Body of pancreas (tissue), 4 donors: Measurements from ENCODE around the gene EGLN1. TPM values are rescaled to one million over a fixed set of nuclear protein-coding genes. Genes with fewer than 3 reads are reported as not detected.

ENCODE experiments used
- ATAC-seq: fragments of 150-250 bp; one replicate; pipeline ENCODE4 v1.9.1; 2016
- DNase-seq, 4 donors: peaks; one replicate each; pipeline ENCODE4 v3.0.0-alpha.2; 2019
- H3K27ac ChIP-seq, 4 donors: fragments of 200-600 bp; sonication (generic); 1 replicate in 3 of 4; 2 replicates in 1 of 4; pipeline versions ENCODE4 v1.5.1 to v1.6.1; 2016 to 2019; ENCODE audit warnings: mild to moderate bottlenecking in 1 of 4, mixed read lengths in 1 of 4, moderate library complexity in 1 of 4
- H3K27me3 ChIP-seq, 2 donors: fragments of 200-600 bp; sonication (generic); one replicate each; pipeline ENCODE4 v1.6.0; 2016; ENCODE audit warnings: mild to moderate bottlenecking in 1 of 2
- H3K36me3 ChIP-seq, 2 donors: fragments of 200-600 bp; sonication (generic); replicated peaks in 1 of 2; 2 replicates each; pipeline ENCODE4 v1.5.1; 2016; ENCODE audit warnings: low read depth in 2 of 2; ENCODE audit not compliant: insufficient read depth in 1 of 2
- H3K4me1 ChIP-seq: fragments of 200-600 bp; sonication (generic); one replicate; pipeline ENCODE4 v1.6.0; 2016
- H3K4me3 ChIP-seq, 2 donors: fragments of 200-600 bp; sonication (generic); 1 replicate in 1 of 2; 2 replicates in 1 of 2; pipeline ENCODE4 v1.5.1; 2016 to 2019
- H3K9me3 ChIP-seq, 3 donors: fragments of 200-600 bp; sonication (generic); 1 replicate in 2 of 3; 2 replicates in 1 of 3; pipeline ENCODE4 v1.5.1; 2016
- POLR2A ChIP-seq, 3 donors: fragments of 450-650 bp; IDR thresholded peaks; one replicate each; pipeline ENCODE4 v1.6.1; 2016; ENCODE audit warnings: antibody characterized with exemption in 3 of 3, mild to moderate bottlenecking in 2 of 3
- WGBS, 2 donors: methylation state at CpG; one replicate each; pipeline ENCODE4 v1.1.5; 2017; 5-methylcytosine and 5-hydroxymethylcytosine counted together
- intact Hi-C: fragments of 100-400 bp; cut with DNase I; formaldehyde crosslinking; loops from one replicate; pipeline ENCODE4 v1.15.1; 2023
- total RNA-seq, 2 donors: library from RNA; depleted of rRNA; stranded (reverse); fragments of >200 nt; gene quantifications; one replicate each; pipeline ENCODE4 v1.1.0, GENCODE V29; 2016
- TF ChIP-seq, protein P1 (sequence below), 7 experiments: fragments of 450-650 bp in 4 of 7; fragments of 200-600 bp in 3 of 7; sonication (generic) in 3 of 7; IDR thresholded peaks; one replicate each; pipeline ENCODE4 v1.5.1; 2016 to 2019; ENCODE audit warnings: antibody characterized with exemption in 7 of 7

Gene EGLN1
- total RNA-seq, 2 donors from 2014 or later: 37.6 to 42.2 TPM

DNA sequence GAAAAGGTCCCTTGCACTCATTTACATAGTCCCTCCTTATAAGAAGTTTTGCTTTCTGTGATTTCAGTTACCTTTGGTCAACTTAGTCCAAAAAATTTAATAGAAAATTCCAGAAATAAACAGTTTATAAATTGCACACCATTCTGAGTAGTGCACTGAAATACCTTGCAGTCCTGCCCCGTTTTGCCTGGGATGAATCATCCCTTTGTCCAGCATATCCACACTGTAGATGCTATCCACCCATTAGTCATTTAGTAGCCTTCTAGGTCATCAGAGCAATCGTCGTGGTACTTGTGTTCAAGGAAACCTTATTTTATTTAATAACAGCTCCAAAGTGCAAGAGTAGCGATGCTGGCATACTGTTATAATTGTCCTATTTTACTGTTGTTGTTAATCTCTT lies 46.0 kb downstream of the EGLN1 start:
- H3K27me3 ChIP-seq: no peaks in the 10 kb centered on the region
- H3K36me3 ChIP-seq: no peaks in the 10 kb centered on the region
- H3K4me3 ChIP-seq: no peak overlapping the region
- peak overlapping the region in 1 of 4 donors; percentile 58 for H3K27ac ChIP-seq
- WGBS, 2 donors: 58 to 81% methylated on average over 4 of the region's 4 CpGs
- no peaks in the 10 kb centered on the region for H3K9me3 ChIP-seq
- ATAC-seq: no peak
- no peak for TF ChIP-seq POLR2A (IDR thresholded peaks at IDR 0.05)
- TF ChIP-seq, protein P1, sequence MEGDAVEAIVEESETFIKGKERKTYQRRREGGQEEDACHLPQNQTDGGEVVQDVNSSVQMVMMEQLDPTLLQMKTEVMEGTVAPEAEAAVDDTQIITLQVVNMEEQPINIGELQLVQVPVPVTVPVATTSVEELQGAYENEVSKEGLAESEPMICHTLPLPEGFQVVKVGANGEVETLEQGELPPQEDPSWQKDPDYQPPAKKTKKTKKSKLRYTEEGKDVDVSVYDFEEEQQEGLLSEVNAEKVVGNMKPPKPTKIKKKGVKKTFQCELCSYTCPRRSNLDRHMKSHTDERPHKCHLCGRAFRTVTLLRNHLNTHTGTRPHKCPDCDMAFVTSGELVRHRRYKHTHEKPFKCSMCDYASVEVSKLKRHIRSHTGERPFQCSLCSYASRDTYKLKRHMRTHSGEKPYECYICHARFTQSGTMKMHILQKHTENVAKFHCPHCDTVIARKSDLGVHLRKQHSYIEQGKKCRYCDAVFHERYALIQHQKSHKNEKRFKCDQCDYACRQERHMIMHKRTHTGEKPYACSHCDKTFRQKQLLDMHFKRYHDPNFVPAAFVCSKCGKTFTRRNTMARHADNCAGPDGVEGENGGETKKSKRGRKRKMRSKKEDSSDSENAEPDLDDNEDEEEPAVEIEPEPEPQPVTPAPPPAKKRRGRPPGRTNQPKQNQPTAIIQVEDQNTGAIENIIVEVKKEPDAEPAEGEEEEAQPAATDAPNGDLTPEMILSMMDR (IDR thresholded peaks at IDR 0.05): no peak
- no peak for DNase-seq
- H3K4me1 ChIP-seq: peaks cover 23% of the 10 kb centered on the region
- intact Hi-C loops: no loop called here

DNA sequence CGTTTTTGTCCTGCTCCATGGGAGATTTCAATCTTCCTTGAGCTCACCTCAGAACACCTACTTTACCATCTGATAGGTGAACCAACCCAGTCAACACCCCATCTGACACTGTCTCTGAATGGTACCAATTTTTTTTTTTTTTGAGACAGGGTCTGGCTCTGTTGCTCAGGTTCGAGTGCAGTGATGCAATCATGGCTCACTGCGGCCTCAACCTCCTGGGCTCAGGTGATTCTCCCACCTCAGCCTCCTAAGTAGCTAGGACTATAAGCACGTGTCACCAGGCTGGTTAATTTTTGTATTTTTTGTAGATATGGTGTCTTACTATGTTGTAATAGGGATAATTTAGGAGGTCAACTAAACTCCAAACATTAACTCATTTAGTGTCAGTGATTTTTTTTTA lies 47.7 kb downstream of the EGLN1 start:
- TF ChIP-seq, protein P1 (IDR thresholded peaks at IDR 0.05): no peak
- TF ChIP-seq POLR2A (IDR thresholded peaks at IDR 0.05): no peak
- DNase-seq: no peak
- Histone ChIP-seq H3K4me3 (no peak overlapping the region), H3K27ac (no peak overlapping the region), H3K9me3 (no peaks in the 10 kb centered on the region), H3K4me1 (peaks cover 23% of the 10 kb centered on the region), H3K27me3 (no peaks in the 10 kb centered on the region), H3K36me3 (no peaks in the 10 kb centered on the region)
- intact Hi-C loops: no loop called here
- WGBS, 2 donors: 61 to 72% methylated on average over 4 of the region's 4 CpGs
- ATAC-seq: no peak

DNA sequence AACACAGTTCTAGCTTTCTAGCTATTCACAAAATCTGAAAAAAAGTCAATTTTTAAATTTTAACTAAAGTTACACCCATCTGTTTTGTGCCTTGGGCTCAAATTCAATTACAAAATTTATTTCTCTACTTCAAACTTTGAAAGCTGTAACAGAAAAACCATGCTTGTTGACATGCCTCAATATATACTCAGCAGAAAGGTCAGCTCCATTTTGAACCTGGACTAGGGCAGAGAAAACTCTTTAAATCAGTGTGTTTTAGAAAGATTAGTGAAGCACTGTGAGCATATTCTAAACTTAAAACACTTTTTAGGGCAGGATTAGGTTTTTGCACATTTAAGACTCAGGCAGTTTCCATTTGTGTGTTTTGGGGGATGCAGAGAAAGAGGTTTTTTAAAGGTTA lies 49.6 kb downstream of the EGLN1 start:
- intact Hi-C loops: no loop called here
- no peaks in the 10 kb centered on the region for H3K36me3 ChIP-seq
- ATAC-seq: no peak
- DNase-seq: no peak
- H3K9me3 ChIP-seq: no peaks in the 10 kb centered on the region
- peaks cover 20% of the 10 kb centered on the region for H3K4me1 ChIP-seq
- TF ChIP-seq, protein P1 (IDR thresholded peaks at IDR 0.05): no peak
- no peak for TF ChIP-seq POLR2A (IDR thresholded peaks at IDR 0.05)
- H3K27ac ChIP-seq: no peak overlapping the region
- no peaks in the 10 kb centered on the region for H3K27me3 ChIP-seq
- no peak overlapping the region for H3K4me3 ChIP-seq

DNA sequence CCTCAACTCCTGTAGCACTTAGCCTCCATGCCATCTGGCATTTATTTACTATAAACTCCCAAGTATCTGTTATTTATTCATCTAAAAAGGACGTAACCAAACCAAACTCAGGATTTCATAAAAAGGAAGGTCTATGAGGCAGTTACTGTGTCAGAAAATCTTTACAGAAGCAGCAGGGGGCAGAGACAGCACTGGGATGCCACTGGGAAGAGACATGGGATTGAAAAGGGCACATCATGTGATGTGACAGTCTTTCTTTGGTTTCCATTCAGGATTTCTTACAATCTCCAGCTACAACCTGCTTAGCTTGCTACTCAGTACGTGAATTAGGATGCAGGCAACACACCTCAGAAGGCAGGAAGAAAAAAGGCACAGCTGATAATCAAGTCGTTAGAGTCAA lies 52.8 kb downstream of the EGLN1 start:
- Histone ChIP-seq H3K27me3 (no peaks in the 10 kb centered on the region), H3K36me3 (no peaks in the 10 kb centered on the region), H3K9me3 (no peaks in the 10 kb centered on the region), H3K4me3 (no peak overlapping the region), H3K27ac (no peak overlapping the region), H3K4me1 (no peaks in the 10 kb centered on the region)
- ATAC-seq (no peak), DNase-seq (no peak)
- intact Hi-C loops: no loop called here
- 68 to 69% methylated on average over 3 of the region's 3 CpGs for WGBS, 2 donors
- TF ChIP-seq, protein P1 (IDR thresholded peaks at IDR 0.05): no peak
- no peak for TF ChIP-seq POLR2A (IDR thresholded peaks at IDR 0.05)

DNA sequence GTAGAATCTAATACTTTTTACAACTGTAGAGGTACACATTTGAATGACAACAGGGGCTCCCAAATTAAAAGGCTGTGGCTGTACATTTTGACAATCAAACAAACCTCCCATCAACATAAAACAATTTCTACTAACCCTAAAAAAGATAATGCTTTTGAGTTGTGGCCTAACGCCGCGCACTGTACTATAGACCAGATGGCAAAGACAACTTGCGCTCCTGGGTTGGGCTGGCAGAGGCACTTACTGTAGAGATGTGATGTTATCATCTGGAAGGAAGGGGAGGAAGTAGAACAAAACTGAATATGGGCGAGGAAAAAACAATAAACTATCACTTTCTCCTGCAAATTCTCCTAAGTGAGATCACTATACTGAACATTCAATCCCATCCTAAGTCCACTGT lies 57.9 kb downstream of the EGLN1 start:
- WGBS, 2 donors: 92 to 93% methylated on average over 5 of the region's 5 CpGs
- ATAC-seq (no peak), DNase-seq (no peak)
- Histone ChIP-seq H3K4me1 (no peaks in the 10 kb centered on the region), H3K9me3 (no peaks in the 10 kb centered on the region), H3K27me3 (no peaks in the 10 kb centered on the region), H3K36me3 (no peaks in the 10 kb centered on the region), H3K27ac (no peak overlapping the region), H3K4me3 (no peak overlapping the region)
- intact Hi-C loops: no loop called here
- TF ChIP-seq POLR2A (IDR thresholded peaks at IDR 0.05): no peak
- TF ChIP-seq, protein P1 (IDR thresholded peaks at IDR 0.05): no peak
